ENCODE data around the gene HMGXB3.

HMGXB3 gene

GRCh38 chr5:150065346-150065745, 64.8 kb downstream of the HMGXB3 start:
- no peak for FAIRE-seq

GRCh38 chr5:150065886-150066285, 65.3 kb downstream of the HMGXB3 start:
- DNase-seq (ENCODE audit: insufficient read length, low spot score) (no peak), FAIRE-seq (no peak)

More at GRCh38 chr5:150065346-150065745, 64.8 kb downstream of the HMGXB3 start:
- DNase-seq (ENCODE audit: insufficient read length, low spot score), result peak; percentile 54

- no peak for DNase-seq (ENCODE audit: insufficient read length, low spot score)
- no peak for FAIRE-seq
Observed at GRCh38 chr5:150066436-150066835, 65.9 kb downstream of the HMGXB3 start.

GRCh38 chr5:150066901-150067396, 66.4 kb downstream of the HMGXB3 start:
- DNase-seq (ENCODE audit: insufficient read length, low spot score), result no peak

GRCh38 chr5:150067405-150067960, 66.9 kb downstream of the HMGXB3 start:
- no peak for DNase-seq (ENCODE audit: insufficient read length, low spot score)
- no peak for FAIRE-seq

More at GRCh38 chr5:150066901-150067396, 66.4 kb downstream of the HMGXB3 start:
- peak; percentile 63 for FAIRE-seq

- no peak for FAIRE-seq
- DNase-seq (ENCODE audit: insufficient read length, low spot score), result no peak
Observed at GRCh38 chr5:150068071-150068470, 67.5 kb downstream of the HMGXB3 start.

GRCh38 chr5:150068472-150068871, 67.9 kb downstream of the HMGXB3 start:
- FAIRE-seq (no peak), DNase-seq (ENCODE audit: insufficient read length, low spot score) (no peak)

- DNase-seq (ENCODE audit: insufficient read length, low spot score) (no peak), FAIRE-seq (no peak)
Observed at GRCh38 chr5:150068961-150069645, 68.6 kb downstream of the HMGXB3 start.

GRCh38 chr5:150069672-150070627, 69.4 kb downstream of the HMGXB3 start:
- DNase-seq (ENCODE audit: insufficient read length, low spot score) (no peak), FAIRE-seq (no peak)

- no peak for DNase-seq (ENCODE audit: insufficient read length, low spot score)
- FAIRE-seq, result no peak
Observed at GRCh38 chr5:150070821-150071220, 70.3 kb downstream of the HMGXB3 start.

GRCh38 chr5:150073086-150073625, 72.6 kb downstream of the HMGXB3 start:
- DNase-seq (ENCODE audit: insufficient read length, low spot score) (no peak), FAIRE-seq (no peak)

- FAIRE-seq (no peak), DNase-seq (ENCODE audit: insufficient read length, low spot score) (no peak)
Observed at GRCh38 chr5:150073677-150074076, 73.1 kb downstream of the HMGXB3 start.

GRCh38 chr5:150075233-150075632, 74.7 kb downstream of the HMGXB3 start:
- DNase-seq (ENCODE audit: insufficient read length, low spot score) (no peak), FAIRE-seq (no peak)

GRCh38 chr5:150075806-150076205, 75.3 kb downstream of the HMGXB3 start:
- DNase-seq (ENCODE audit: insufficient read length, low spot score) (no peak), FAIRE-seq (no peak)

- FAIRE-seq, result no peak
- no peak for DNase-seq (ENCODE audit: insufficient read length, low spot score)
Observed at GRCh38 chr5:150077060-150077459, 76.5 kb downstream of the HMGXB3 start.

GRCh38 chr5:150077996-150078801, 77.7 kb downstream of the HMGXB3 start:
- DNase-seq (ENCODE audit: insufficient read length, low spot score) (no peak), FAIRE-seq (no peak)

- FAIRE-seq (no peak), DNase-seq (ENCODE audit: insufficient read length, low spot score) (no peak)
Observed at GRCh38 chr5:150078802-150079689, 78.5 kb downstream of the HMGXB3 start.

- FAIRE-seq, result peak; percentile 20
- no peak for DNase-seq (ENCODE audit: insufficient read length, low spot score)
Observed at GRCh38 chr5:150079909-150080461, 79.4 kb downstream of the HMGXB3 start.

Data from HTR-8/SVneo (cell line).